Memory B cell (primary cell): ENCODE data around the gene ZFAND2B.

Experiments used
- ATAC-seq: fragments of 150-1000 bp; cut with Tn5 transposase; 2 replicates; pipeline ENCODE4 v1.10.0; 2021; ENCODE audit warnings: low read depth, mild to moderate bottlenecking, moderate library complexity
- DNase-seq, 2 donors: peaks; one replicate each; pipeline ENCODE4 v3.0.0; 2022; ENCODE audit warnings: low spot score in 2 of 2
- H3K27ac Mint-ChIP-seq: one replicate; pipeline ENCODE4 v1.8.0; 2022; ENCODE audit warnings: mild to moderate bottlenecking, moderate library complexity, mixed read lengths
- H3K27me3 Mint-ChIP-seq: one replicate; pipeline ENCODE4 v1.8.0; 2022; ENCODE audit warnings: mixed read lengths
- H3K36me3 Mint-ChIP-seq: one replicate; pipeline ENCODE4 v1.8.0; 2022; ENCODE audit warnings: mild to moderate bottlenecking, mixed read lengths
- H3K4me1 Mint-ChIP-seq: one replicate; pipeline ENCODE4 v1.8.0; 2022; ENCODE audit warnings: mixed read lengths
- H3K4me3 Mint-ChIP-seq: one replicate; pipeline ENCODE4 v1.8.0; 2022; ENCODE audit warnings: mild to moderate bottlenecking, moderate library complexity, mixed read lengths
- H3K9me3 Mint-ChIP-seq: one replicate; pipeline ENCODE4 v1.8.0; 2022; ENCODE audit warnings: mixed read lengths

ZFAND2B gene

GRCh38 chr2:219206328-219207133 lies at the start of gene ZFAND2B:
TSS of gene ZFAND2B (plus strand) at chr2:219206782. CDS start at chr2:219206988, 206 bp downstream.
- H3K9me3 Mint-ChIP-seq: no peaks in the 10 kb centered on the region
- DNase-seq (peak; percentile 94 to 96), ATAC-seq (peak; percentile 91)
- H3K27ac Mint-ChIP-seq: peak within 1 kb of the TSS; percentile 86
- H3K4me1 Mint-ChIP-seq: peaks cover 16% of the 10 kb centered on the region
- no peaks in the 10 kb centered on the region for H3K36me3 Mint-ChIP-seq
- no peaks in the 10 kb centered on the region for H3K27me3 Mint-ChIP-seq
- H3K4me3 Mint-ChIP-seq: peak within 1 kb of the TSS; percentile 82

GRCh38 chr2:219157396-219157795 lies 49.2 kb upstream of the ZFAND2B start:
- no peak for DNase-seq
- H3K27me3 Mint-ChIP-seq: no peaks in the 10 kb centered on the region
- H3K4me3 Mint-ChIP-seq: no peak overlapping the region
- H3K27ac Mint-ChIP-seq: no peak overlapping the region
- no peak for ATAC-seq
- H3K4me1 Mint-ChIP-seq: peaks cover 19% of the 10 kb centered on the region
- H3K36me3 Mint-ChIP-seq: peaks cover 17% of the 10 kb centered on the region
- no peaks in the 10 kb centered on the region for H3K9me3 Mint-ChIP-seq

- Mint-ChIP-seq H3K4me3 (no peak overlapping the region), H3K36me3 (peaks cover 17% of the 10 kb centered on the region), H3K27me3 (no peaks in the 10 kb centered on the region), H3K27ac (no peak overlapping the region), H3K4me1 (peaks cover 19% of the 10 kb centered on the region), H3K9me3 (no peaks in the 10 kb centered on the region)
- DNase-seq (no peak), ATAC-seq (no peak)
These were observed 48.6 kb upstream of the ZFAND2B start for GRCh38 chr2:219158025-219158424.

- Mint-ChIP-seq H3K4me1 (peaks cover 19% of the 10 kb centered on the region), H3K36me3 (peaks cover 15% of the 10 kb centered on the region), H3K9me3 (no peaks in the 10 kb centered on the region), H3K27me3 (no peaks in the 10 kb centered on the region), H3K27ac (no peak overlapping the region), H3K4me3 (no peak overlapping the region)
- ATAC-seq (no peak), DNase-seq (no peak)
These were observed 48.0 kb upstream of the ZFAND2B start for GRCh38 chr2:219158586-219158985.

- H3K36me3 Mint-ChIP-seq: peaks cover 15% of the 10 kb centered on the region
- ATAC-seq (no peak), DNase-seq (no peak)
These were observed 46.8 kb upstream of the ZFAND2B start for GRCh38 chr2:219159771-219160185.

GRCh38 chr2:219160186-219161017 lies 46.2 kb upstream of the ZFAND2B start, which contains the start of gene NHEJ1:
TSS of gene NHEJ1 (minus strand) at chr2:219160815. CDS start at chr2:219158362, 2,453 bp downstream.
- ATAC-seq (peak; percentile 81), DNase-seq (peak; percentile 96 to 99)
- H3K4me1 Mint-ChIP-seq: peaks cover 19% of the 10 kb centered on the region
- H3K36me3 Mint-ChIP-seq: peaks cover 15% of the 10 kb centered on the region
- peak within 1 kb of the TSS; percentile 94 for H3K4me3 Mint-ChIP-seq
- H3K27ac Mint-ChIP-seq: peak within 1 kb of the TSS; percentile 86
- H3K9me3 Mint-ChIP-seq: no peaks in the 10 kb centered on the region
- no peaks in the 10 kb centered on the region for H3K27me3 Mint-ChIP-seq

More at GRCh38 chr2:219159771-219160185, 46.8 kb upstream of the ZFAND2B start:
- Mint-ChIP-seq H3K9me3 (no peaks in the 10 kb centered on the region), H3K27ac (peak overlapping the region; percentile 86), H3K27me3 (no peaks in the 10 kb centered on the region), H3K4me3 (peak overlapping the region; percentile 94), H3K4me1 (peaks cover 19% of the 10 kb centered on the region)

- no peaks in the 10 kb centered on the region for H3K9me3 Mint-ChIP-seq
- H3K36me3 Mint-ChIP-seq: peaks cover 15% of the 10 kb centered on the region
- DNase-seq (no peak), ATAC-seq (no peak)
- peak overlapping the region; percentile 94 for H3K4me3 Mint-ChIP-seq
- H3K4me1 Mint-ChIP-seq: peaks cover 19% of the 10 kb centered on the region
- H3K27me3 Mint-ChIP-seq: no peaks in the 10 kb centered on the region
- H3K27ac Mint-ChIP-seq: peak overlapping the region; percentile 86
These were observed 45.5 kb upstream of the ZFAND2B start for GRCh38 chr2:219161097-219161496.

GRCh38 chr2:219163156-219163555 lies 43.4 kb upstream of the ZFAND2B start:
- no peak for DNase-seq
- H3K27me3 Mint-ChIP-seq: no peaks in the 10 kb centered on the region
- no peak for ATAC-seq
- no peak overlapping the region for H3K27ac Mint-ChIP-seq
- peaks cover 17% of the 10 kb centered on the region for H3K4me1 Mint-ChIP-seq
- H3K4me3 Mint-ChIP-seq: no peak overlapping the region
- no peaks in the 10 kb centered on the region for H3K36me3 Mint-ChIP-seq
- no peaks in the 10 kb centered on the region for H3K9me3 Mint-ChIP-seq

GRCh38 chr2:219165058-219165911 lies 41.3 kb upstream of the ZFAND2B start:
- no peaks in the 10 kb centered on the region for H3K36me3 Mint-ChIP-seq
- ATAC-seq (no peak), DNase-seq (no peak)
- no peaks in the 10 kb centered on the region for H3K27me3 Mint-ChIP-seq
- no peaks in the 10 kb centered on the region for H3K9me3 Mint-ChIP-seq
- no peak overlapping the region for H3K27ac Mint-ChIP-seq
- H3K4me1 Mint-ChIP-seq: peaks cover 12% of the 10 kb centered on the region
- H3K4me3 Mint-ChIP-seq: no peak overlapping the region

- DNase-seq: no peak
- H3K4me1 Mint-ChIP-seq: peaks cover 10% of the 10 kb centered on the region
- no peak overlapping the region for H3K27ac Mint-ChIP-seq
- no peak overlapping the region for H3K4me3 Mint-ChIP-seq
- peaks cover 5% of the 10 kb centered on the region for H3K36me3 Mint-ChIP-seq
- no peak for ATAC-seq
- H3K27me3 Mint-ChIP-seq: no peaks in the 10 kb centered on the region
- H3K9me3 Mint-ChIP-seq: no peaks in the 10 kb centered on the region
These were observed 38.6 kb upstream of the ZFAND2B start for GRCh38 chr2:219167997-219168396.

GRCh38 chr2:219168526-219168925 lies 38.1 kb upstream of the ZFAND2B start:
- no peak overlapping the region for H3K27ac Mint-ChIP-seq
- H3K27me3 Mint-ChIP-seq: no peaks in the 10 kb centered on the region
- peaks cover 13% of the 10 kb centered on the region for H3K4me1 Mint-ChIP-seq
- H3K36me3 Mint-ChIP-seq: peaks cover 8% of the 10 kb centered on the region
- no peaks in the 10 kb centered on the region for H3K9me3 Mint-ChIP-seq
- ATAC-seq (no peak), DNase-seq (no peak)
- H3K4me3 Mint-ChIP-seq: no peak overlapping the region

- Mint-ChIP-seq H3K4me1 (peaks cover 15% of the 10 kb centered on the region), H3K27ac (no peak overlapping the region), H3K4me3 (no peak overlapping the region), H3K27me3 (no peaks in the 10 kb centered on the region), H3K9me3 (no peaks in the 10 kb centered on the region), H3K36me3 (peaks cover 9% of the 10 kb centered on the region)
- ATAC-seq: no peak
- no peak for DNase-seq
These were observed 37.6 kb upstream of the ZFAND2B start for GRCh38 chr2:219168932-219169331.

GRCh38 chr2:219169930-219170654 lies 36.5 kb upstream of the ZFAND2B start, which contains the start of gene SLC23A3:
TSS of gene SLC23A3 (minus strand) at chr2:219170029. CDS start at chr2:219169984, 45 bp downstream.
- Mint-ChIP-seq H3K36me3 (peaks cover 18% of the 10 kb centered on the region), H3K27ac (no peak within 1 kb of the TSS)
- ATAC-seq: no peak

More at GRCh38 chr2:219169930-219170654, 36.5 kb upstream of the ZFAND2B start, which contains the start of gene SLC23A3:
- no peaks in the 10 kb centered on the region for H3K9me3 Mint-ChIP-seq
- H3K4me1 Mint-ChIP-seq: peaks cover 24% of the 10 kb centered on the region
- H3K4me3 Mint-ChIP-seq: no peak within 1 kb of the TSS
- no peaks in the 10 kb centered on the region for H3K27me3 Mint-ChIP-seq
- no peak for DNase-seq
